SK-N-MC (cell line): ENCODE results near the gene RBBP8NL.

ENCODE experiments used
- EZH2 ChIP-seq: fragments of 200-600 bp; sonication (generic); IDR thresholded peaks from one replicate; pipeline ENCODE4 v1.6.1; 2017; ENCODE audit warnings: antibody characterized with exemption
- POLR2AphosphoS5 ChIP-seq: IDR thresholded peaks from 2 replicates; pipeline ENCODE4 v1.6.1; 2012; ENCODE audit warnings: mild to moderate bottlenecking, low read depth, low read length, borderline replicate concordance

GRCh38 chr20:62392077-62392418 lies 35.3 kb downstream of the RBBP8NL start:
- no peak for TF ChIP-seq POLR2AphosphoS5
- TF ChIP-seq EZH2 = no peak
